Measurements from ENCODE around the gene FRMD5.

Gene FRMD5

DNA sequence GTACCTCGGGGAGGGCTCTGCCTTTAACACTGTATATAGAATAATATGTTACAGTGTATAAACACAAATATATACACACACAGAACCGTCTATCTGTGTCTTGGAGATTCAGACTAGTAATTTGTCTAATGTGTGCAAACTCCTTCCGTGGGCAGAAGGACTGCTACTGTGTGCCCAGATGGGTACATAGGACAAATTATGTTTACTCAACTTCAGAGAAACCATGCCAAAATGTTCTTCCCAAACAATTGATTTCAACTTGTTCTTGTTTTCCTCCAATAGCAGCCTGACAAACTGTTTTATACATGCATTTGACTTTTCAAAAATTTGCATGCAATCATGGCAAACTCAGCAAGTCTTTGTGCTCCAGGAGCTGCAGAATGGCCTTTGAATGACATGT is 97.5 kb downstream of the FRMD5 start:
- in situ Hi-C loops (cut with MboI; ENCODE audit: low sequenced_read_pairs): no loop called here

DNA sequence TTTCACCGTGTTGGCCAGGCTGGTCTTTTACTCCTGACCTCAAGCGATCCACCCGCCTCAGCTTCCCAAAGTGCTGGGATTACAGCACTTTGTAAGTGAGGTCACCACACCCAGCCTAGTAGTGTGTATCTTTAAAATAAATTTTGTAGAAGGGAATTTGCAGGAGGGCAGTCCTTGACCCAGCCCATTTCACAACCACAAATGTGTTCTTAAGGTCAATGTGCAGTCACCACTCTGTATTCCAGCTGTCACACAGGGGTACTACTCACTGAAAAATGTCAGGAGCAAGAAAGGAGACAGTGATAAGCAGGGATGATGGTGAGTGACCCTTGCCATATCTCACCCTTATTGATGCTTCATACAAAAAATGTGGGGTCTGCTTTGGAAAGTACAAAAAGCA is 98.5 kb downstream of the FRMD5 start:
- in situ Hi-C loops (cut with MboI; ENCODE audit: low sequenced_read_pairs): no loop called here

DNA sequence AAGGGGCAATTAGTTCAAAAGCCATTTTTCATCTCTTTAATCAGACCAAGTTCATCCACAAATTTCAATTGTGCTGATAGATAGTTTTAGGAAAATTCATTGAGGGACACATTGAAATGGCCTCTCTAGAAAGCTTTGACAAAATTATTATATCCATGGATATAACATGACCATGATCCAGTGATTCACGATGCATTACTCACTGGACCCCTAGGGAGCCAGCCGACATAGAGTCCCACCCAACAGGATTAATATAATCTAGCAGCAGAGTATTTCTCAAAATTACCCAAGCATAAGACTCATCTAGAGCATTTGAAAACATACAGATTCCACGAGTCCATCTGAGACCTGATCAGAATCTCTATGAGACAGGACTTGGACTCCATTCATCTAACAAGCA is 100.3 kb downstream of the FRMD5 start:
- in situ Hi-C loops (cut with MboI; ENCODE audit: low sequenced_read_pairs): no loop called here

DNA sequence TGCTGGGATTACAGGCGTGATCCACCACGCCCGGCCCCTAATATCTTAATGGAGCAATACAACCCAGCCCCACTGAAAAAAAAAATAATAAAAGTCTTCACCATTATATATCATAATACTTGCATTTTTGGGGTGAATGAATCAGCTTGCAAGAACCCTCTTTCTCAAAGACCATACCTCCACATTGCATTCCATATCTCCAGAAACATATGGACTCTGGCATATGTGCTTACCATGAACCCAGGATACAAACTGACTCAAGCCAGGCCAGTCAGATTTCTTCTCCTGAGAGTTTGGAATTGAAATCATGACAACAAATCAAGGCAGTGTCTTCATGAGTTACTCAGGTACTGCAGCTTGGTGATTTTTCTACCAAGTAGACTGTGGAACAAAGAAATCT is 101.2 kb downstream of the FRMD5 start:
- in situ Hi-C loops (cut with MboI; ENCODE audit: low sequenced_read_pairs): no loop called here

DNA sequence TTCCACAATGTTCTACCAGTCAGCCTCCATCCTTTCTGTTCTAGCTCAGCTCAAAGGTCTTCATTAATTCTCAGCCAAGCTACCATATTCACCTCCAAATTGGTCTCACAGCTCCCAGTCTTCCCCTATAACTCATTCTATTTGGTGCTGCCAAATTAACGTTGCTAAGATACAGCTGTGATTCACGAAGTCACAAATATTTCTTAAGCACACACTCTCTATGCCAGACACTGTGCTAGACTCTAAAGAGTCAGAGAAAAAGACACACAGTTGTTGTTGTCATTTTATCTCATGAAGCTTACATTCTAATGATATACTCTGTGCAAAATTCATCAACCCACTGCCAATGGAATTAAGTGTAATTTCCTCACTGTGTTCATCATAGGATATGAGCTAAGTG is 102.8 kb downstream of the FRMD5 start:
- in situ Hi-C loops (cut with MboI; ENCODE audit: low sequenced_read_pairs): no loop called here

DNA sequence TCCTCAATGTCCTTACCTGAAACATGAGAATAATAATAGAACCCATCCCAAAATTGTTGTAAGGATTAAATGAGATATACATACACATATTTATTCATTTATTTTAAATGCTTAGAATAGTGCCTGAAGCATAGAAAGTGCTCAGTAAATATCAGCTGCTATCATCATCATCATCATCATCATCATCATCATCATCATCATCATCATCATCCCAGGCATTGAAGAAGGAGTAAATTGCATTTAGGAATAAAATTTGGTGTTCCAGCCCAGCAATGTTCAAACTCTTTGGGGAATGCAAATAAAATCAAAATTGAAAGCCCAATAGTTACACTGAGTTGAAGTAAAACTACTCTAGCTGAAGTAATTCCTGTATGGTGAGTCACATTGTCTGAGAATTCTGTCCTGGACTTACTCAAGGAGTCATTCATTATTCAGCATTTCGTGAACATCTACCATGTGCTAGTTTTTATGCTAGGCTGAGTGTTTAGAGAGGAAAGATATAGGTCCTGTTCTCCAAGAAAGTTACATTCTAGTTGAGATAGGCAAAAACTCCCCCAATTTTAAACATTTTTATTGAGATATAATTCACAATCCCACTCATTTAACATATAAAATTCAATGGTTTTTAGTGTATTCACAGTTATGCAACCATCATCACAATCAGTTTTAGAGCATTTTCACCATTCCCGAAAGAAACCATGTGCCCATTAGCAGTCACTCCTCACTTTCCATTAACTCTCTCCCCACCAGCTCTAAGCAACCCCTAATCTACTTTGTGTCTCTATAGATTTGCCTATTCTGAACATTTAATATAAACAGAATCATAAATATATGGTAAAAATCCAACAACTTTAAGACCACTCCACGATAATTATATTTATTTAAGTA is 107.2 kb downstream of the FRMD5 start:
- in situ Hi-C loops (cut with MboI; ENCODE audit: low sequenced_read_pairs): no loop called here

DNA sequence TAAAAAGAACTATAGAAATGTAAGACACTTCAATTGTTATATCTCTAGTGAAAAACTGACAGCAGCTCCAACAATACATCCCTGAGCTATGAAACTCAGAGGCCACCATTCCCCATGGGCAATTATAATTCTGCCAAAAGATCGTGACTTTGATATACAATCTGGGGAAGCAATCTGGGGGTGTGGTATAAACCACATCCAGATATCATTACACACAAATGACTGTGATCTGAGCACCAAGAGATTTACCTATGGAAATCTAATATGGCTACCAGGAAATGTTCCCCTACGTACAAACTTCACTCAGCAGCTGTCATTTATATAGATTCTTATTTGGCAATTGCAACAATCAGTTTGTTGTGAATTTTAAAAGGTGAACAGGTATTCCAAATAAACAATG is 110.3 kb downstream of the FRMD5 start:
- in situ Hi-C loops (cut with MboI; ENCODE audit: low sequenced_read_pairs): no loop called here

DNA sequence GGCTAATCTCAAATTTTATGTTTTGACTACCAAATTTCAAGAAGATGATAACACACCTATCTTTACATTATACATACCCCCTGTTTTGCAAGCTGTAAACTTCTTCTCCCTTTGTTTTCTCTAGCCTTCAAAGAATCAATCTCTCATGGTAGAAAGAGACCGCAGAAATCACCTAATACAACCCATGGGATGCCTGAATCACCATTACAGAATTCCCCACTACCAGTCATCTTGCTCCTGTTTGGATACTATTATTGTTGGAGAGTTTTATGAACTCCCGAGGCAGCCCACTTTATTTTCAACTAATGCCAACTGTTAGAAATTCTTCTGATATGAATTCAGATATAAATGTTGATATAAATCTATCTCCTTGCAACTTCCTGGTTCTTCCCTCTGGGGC is 110.9 kb downstream of the FRMD5 start:
- in situ Hi-C loops (cut with MboI; ENCODE audit: low sequenced_read_pairs): no loop called here

DNA sequence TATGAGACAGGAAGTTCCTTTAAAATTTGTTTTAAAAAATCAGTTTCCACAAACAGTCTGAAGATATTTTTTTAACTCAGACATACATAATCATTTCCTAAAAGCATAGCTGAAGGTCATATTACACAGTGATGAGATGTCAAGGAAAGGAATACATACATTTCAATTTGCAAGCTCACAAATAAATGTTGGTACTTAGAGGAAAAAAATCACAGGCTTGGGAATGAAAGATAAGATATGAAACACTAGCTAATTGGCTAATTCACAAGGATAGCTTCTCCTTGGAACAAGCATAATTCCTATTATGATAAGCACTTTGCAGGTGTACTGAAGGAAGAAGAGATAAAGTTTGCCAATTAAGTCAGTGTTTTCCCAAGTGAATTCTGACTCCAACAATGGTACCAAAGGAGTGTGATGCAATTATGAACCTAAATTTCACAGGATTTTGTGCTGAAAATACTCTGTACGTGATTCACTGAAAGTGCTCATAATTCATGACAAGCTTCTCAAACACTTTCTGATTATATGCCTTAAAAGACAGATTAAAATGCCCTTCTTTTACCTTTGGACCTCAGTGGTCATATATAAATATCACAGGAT is 112.4 kb downstream of the FRMD5 start:
- in situ Hi-C loops (cut with MboI; ENCODE audit: low sequenced_read_pairs): no loop called here

DNA sequence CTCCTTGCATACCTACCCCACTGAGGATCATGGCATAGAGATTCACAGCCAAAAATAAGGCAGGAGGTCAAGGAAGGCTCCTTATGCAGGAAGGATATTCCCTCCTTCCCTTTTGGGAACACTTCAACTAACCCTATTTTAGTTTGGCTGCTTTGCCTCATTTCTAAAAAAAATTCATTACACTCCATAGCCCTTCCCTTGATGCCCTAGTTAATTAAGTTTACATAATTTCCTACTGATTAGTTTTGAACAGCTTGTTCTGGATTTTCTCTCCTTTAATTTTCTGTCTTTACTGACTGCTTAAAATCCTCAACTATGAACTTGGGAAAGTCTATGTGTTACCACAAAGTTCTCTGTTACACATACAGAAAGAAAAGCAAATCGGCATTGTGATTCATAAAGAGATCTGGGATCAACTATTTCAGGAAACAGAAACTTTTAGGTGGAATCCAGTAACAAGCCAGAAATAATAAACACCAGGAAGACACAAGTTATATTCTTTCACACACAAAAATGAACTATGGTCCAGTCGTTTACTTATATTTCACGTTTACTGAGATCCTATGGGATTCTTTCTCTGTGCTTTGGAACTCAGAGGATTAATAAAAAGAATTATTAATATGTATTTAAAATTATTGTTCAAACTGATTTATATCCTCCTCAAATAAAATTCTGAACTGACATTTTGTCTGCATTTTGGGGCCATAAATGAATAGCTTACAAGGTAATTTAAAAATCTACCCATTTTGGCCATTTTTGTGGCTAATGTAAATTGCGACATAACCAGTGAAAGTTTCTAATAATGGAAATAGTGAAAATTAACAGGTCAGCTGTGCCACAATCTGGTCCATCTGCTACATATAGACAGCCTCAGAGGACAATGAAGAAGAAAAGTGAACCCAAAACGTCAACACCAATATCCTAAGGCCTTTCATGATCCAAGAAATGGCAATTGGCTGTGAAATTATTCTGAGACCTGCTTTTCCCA is 113.8 kb downstream of the FRMD5 start:
- in situ Hi-C loops (cut with MboI; ENCODE audit: low sequenced_read_pairs): no loop called here

DNA sequence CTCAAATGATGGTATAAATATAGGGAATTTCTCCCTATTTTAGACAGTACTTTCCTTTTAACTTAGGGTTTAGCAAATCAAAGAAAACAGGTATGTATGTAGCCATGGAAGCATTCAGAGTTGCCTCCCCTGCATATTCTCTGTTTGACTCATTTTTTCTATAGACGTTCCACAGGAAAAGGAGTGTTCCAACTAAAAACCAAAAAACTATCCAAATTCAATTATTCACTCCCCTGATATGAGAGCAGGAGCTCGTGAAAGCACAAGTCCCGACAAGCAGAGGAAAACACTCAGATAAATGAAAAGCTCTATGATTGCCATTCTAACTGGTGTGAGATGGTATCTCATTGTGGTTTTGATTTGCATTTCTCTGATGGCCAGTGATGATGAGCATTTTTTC is 119.5 kb downstream of the FRMD5 start:
- in situ Hi-C loops (cut with MboI; ENCODE audit: low sequenced_read_pairs): no loop called here

DNA sequence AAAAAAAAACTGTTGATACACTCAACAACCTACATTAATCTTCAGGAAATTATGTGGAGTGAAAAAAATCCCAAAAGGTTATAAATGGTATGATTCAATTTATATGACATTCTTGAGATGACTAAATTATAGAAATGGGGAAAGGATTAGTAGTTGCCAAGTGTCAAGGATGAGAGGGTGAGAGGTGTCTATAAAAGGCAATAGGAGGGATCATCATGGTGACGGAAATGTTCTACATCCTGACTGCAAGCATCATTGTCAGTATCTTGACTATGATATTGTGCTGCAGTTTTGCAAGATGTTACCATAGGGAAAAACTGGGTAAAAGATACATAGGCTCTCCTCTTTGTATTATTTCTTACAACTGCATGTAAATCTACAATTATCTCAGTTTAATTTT is 125.6 kb downstream of the FRMD5 start:
- in situ Hi-C loops (cut with MboI; ENCODE audit: low sequenced_read_pairs): no loop called here

DNA sequence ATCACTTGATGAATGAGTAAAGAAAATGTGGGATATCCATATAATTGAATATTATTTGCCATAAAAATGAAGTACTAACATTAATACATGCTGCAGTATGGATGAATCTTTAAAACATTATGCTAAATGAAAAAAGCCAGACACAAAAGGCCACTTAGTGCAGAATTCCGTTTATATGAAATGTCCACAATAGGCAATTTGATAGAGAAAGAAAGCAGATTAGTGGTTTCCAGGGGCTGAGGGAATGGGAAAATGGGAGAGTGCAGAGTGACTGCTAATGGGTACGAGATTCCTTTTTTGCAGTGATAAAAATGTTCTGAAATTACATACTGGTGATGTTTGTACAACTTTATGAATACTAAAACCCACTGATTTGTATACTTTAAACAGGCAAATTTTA is 126.7 kb downstream of the FRMD5 start:
- in situ Hi-C loops (cut with MboI; ENCODE audit: low sequenced_read_pairs): no loop called here

DNA sequence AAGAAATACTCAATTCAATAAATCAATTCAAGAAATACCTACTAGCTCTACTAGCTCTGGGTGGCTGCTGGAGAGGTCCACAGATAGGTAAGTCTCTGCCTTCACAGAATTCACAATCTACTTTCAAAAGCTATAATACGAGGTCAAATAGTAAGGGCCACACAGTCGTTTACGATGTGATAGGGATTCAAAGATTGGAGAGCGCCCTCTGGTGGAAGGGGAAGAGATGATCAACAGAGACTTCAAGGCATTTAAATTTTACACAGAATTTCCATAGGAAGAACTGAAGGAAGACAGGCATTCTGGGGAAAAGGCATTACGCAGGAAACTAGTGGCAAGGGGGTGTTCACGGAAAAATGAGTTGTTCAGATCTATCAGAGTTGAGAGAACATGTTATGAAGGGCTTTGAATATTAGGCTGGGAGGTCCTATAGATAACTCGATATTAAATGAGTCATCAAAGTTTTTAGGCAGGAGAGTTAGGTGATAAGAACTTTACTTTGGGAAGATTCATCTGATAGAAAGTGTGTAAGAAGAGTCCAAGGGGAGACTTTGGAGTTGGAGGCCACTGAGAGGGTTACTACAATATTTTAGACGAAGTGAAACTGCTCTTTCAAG is 128.8 kb downstream of the FRMD5 start:
- in situ Hi-C loops (cut with MboI; ENCODE audit: low sequenced_read_pairs): no loop called here

DNA sequence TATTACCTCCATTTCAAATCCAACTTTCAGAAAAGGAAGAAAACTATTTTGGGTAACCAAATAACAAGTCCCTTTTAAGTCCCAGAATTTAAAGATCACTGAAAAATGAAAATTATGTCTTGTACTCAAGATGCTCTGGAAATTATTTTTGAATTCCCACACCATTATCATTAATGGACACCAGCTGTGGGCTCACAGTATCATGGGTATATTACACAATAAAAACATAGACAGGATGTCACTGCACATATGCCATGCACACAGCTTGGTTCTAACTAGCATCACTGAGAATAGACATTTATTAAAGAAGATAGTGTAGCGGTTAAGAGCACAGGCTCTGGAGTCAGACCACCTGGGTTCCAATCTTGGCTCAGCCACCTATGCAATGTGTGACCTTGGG is 130.4 kb downstream of the FRMD5 start:
- in situ Hi-C loops (cut with MboI; ENCODE audit: low sequenced_read_pairs): no loop called here

DNA sequence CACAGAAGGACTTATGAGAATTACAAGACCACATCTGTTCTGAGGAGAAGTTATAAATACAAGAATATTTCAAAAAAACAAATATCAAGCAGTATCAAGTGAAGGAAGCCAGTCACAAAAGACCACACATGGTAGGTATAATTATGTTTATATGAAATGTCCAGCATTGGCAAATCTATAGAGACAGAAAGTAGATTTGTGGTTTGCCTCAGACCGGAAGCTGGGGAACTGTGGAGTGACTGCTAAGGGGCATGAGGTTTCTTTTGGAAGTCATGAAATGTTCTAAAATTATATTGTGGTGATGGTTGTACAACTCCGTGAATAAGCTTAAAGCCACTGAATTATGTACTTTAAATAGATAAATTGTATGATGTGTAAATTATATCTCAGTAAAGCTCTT is 136.9 kb downstream of the FRMD5 start:
- in situ Hi-C loops (cut with MboI; ENCODE audit: low sequenced_read_pairs): no loop called here

DNA sequence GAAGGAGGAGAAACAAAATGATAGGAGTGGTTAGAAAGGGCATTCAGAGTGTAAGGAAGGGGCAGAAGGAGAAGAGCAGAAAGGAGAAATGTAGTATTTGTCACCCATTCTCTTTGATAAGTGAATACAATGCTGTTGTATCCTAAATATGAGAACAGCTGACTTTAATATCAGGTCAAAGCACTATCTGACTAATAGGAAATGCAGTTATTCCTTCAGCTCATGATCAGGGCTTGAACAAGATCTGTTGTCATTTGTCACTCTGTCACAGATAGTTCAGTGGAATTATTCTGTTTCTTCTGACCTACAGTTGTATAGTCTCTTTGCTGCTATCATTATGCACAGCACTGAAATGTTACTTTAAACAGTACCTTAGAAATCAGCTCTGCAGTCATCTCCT is 149.4 kb downstream of the FRMD5 start:
- in situ Hi-C loops (cut with MboI; ENCODE audit: low sequenced_read_pairs): no loop called here

DNA sequence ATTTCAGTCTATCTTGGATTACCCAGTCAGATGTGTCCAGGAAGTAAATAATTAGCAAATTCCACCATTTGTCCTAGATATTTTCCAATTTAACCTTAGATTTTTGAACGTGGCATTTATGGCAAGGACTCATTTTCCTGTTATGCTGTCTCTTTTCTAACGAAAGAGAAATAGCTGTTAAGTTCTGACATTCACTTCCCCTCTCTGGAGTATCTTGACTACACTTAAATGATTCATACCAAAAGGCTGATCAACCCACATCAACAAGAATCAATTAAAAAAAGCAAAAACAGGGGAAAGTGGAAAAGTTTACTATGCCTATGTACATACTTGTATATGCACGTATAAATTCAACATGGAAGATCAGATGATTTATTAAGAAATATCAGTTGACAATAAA is 149.9 kb downstream of the FRMD5 start:
- in situ Hi-C loops (cut with MboI; ENCODE audit: low sequenced_read_pairs): no loop called here

DNA sequence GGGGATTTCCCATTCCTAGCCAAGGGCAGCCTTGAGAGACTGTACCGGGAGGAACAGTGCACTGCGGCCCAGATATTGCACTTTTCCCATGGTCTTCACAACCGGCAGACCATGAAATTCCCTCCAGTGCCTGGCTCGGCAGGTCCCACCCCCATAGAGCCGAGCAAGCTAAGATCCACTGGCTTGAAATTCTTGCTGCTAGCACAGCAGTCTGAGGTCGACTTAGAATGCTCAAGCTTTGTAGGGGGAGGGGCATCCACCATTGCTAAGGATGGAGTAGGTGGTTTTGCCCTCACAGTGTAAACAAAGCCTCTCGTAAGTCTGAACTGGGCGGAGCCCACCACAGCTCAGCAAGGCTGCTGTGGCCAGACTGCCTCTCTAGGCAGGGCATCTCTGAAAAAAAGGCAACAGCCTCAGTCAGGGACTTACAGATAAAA is 156.3 kb downstream of the FRMD5 start:
- in situ Hi-C loops (cut with MboI; ENCODE audit: low sequenced_read_pairs): no loop called here

DNA sequence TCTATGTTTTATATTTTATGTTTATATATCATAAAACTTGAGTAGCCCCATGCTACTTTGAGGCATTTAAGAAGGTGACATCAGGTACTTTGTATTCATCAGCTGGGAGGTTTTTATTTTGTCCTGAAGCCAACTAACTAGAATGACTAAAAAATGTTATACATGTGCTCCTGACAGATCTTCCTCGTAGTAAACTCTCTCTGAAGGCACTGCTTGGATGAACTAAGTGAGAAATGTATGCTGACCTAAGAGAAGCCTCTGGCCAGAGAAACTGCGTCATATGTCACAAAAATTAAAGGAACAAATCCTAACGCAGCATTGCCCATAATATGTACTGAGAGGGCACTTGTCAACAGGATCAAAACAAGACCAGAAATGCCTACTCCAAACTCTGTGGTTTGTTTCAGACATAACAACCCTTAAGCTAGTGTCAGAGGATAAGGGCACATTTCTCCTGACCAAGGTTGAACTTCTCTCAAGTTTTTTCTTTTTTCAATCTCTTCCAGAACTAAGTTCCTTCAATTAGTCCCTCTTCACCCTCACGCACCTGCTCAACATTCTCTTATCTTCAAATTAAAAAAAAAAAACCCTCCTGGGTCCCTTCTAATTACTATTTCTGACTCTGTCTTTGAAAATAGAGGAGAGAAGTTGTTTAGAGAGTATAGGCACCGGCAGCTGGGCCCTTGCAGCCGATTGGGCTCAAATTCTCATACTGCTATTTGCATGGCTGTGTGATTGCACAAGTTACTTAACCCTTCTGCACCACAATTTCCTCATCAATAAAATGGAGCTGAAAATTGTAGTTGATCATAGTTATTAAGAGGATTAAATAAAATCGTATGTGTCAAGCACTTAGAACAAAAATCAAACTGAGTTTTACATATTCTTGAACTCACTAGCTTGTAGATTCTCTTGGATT is 159.0 kb downstream of the FRMD5 start:
- in situ Hi-C loops (cut with MboI; ENCODE audit: low sequenced_read_pairs): no loop called here
